GM12878 (cell line): ENCODE results near the gene CBLN3. TPM values are rescaled to one million over a fixed set of nuclear protein-coding genes. Genes with fewer than 3 reads are reported as not detected.

Experiments used
- ATAC-seq: fragments of 200-7000 bp; cut with Tn5 transposase; 3 replicates; pipeline ENCODE4 v1.9.1; 2020; ENCODE audit warnings: mild to moderate bottlenecking, moderate library complexity
- BruUV-seq: library from RNA; stranded (reverse); fragments of 400-500 nt; replicated peaks from 2 replicates; lab custom pipeline; 2021; lab: Mats Ljungman, UMichigan
- CTCF ChIA-PET: fragments of 300-600 bp; sonication (Branson Sonifier 250); formaldehyde crosslinking; extraction: SDS; loops from one replicate; lab custom pipeline; 2021; ENCODE audit warnings: inconsistent platforms; lab: Yijun Ruan, JAX
- POLR2A ChIA-PET: fragments of 350-600 bp; formaldehyde crosslinking; extraction: SDS; loops from one replicate; lab custom pipeline; 2021; ENCODE audit warnings: inconsistent platforms; lab: Charles Lee
- RAD21 ChIA-PET: fragments of 300-600 bp; sonication (Branson Sonifier 250); formaldehyde crosslinking; loops from one replicate; lab custom pipeline; 2023; ENCODE audit warnings: antibody characterized with exemption; ENCODE audit not compliant: unreplicated experiment; lab: Charles Lee
- SMC1A ChIA-PET: fragments of 300-600 bp; sonication (Branson Sonifier 250); formaldehyde crosslinking; loops from one replicate; lab custom pipeline; 2023; ENCODE audit not compliant: unreplicated experiment, uncharacterized antibody; lab: Charles Lee
- DNase-seq: peaks from one replicate; pipeline ENCODE4 v3.0.0-alpha.2; 2011; ENCODE audit warnings: low read depth, low spot score
- FAIRE-seq: peaks from 3 replicates; lab custom pipeline; 2011; peaks lifted over from hg19 to GRCh38; lab: Jason Lieb, UNC
- H2AFZ ChIP-seq: 2 replicates; pipeline ENCODE4 v1.6.0; 2011; ENCODE audit warnings: low read depth, low read length, control low read depth; ENCODE audit not compliant: control insufficient read depth
- H3K27ac ChIP-seq: 2 replicates; pipeline ENCODE4 v1.5.1; 2011; ENCODE audit warnings: control low read depth; ENCODE audit not compliant: control insufficient read depth, insufficient read depth
- H3K27me3 ChIP-seq, 2 experiments: replicated peaks in 1 of 2; 2 replicates each; pipeline versions ENCODE4 v1.6.0 to v1.6.1; 2011; ENCODE audit warnings: low read length in 1 of 2; ENCODE audit not compliant: control insufficient read depth in 2 of 2, insufficient read depth in 2 of 2
- H3K36me3 ChIP-seq, 2 experiments: 2 replicates each; pipeline ENCODE4 v1.5.1; 2011; ENCODE audit warnings: low read length in 1 of 2; ENCODE audit not compliant: control insufficient read depth in 2 of 2, insufficient read depth in 2 of 2
- H3K4me1 ChIP-seq: 2 replicates; pipeline ENCODE4 v1.6.1; 2011; ENCODE audit warnings: mild to moderate bottlenecking, low read length, moderate library complexity, mixed read lengths; ENCODE audit not compliant: control insufficient read depth, insufficient read depth
- H3K4me2 ChIP-seq: 2 replicates; pipeline ENCODE4 v1.6.0; 2011; ENCODE audit warnings: control low read depth; ENCODE audit not compliant: control insufficient read depth, insufficient read depth
- H3K4me3 ChIP-seq: fragments of 200-600 bp; sonication (generic); 2 replicates; pipeline ENCODE4 v1.5.1; 2016
- H3K79me2 ChIP-seq: 2 replicates; pipeline ENCODE4 v1.6.0; 2011; ENCODE audit warnings: low read length; ENCODE audit not compliant: control insufficient read depth, insufficient read depth
- H3K9ac ChIP-seq: 2 replicates; pipeline ENCODE4 v1.8.0; 2011; ENCODE audit warnings: low read length, control low read depth, mixed read lengths; ENCODE audit not compliant: control insufficient read depth, insufficient read depth
- H3K9me3 ChIP-seq: replicated peaks from 3 replicates; pipeline ENCODE4 v1.5.1; 2011; ENCODE audit warnings: mild to moderate bottlenecking, low read length; ENCODE audit not compliant: control insufficient read depth, insufficient read depth
- H4K20me1 ChIP-seq: 2 replicates; pipeline ENCODE4 v1.6.0; 2011; ENCODE audit not compliant: control insufficient read depth, insufficient read depth
- ATF7 ChIP-seq: fragments of 450-650 bp; IDR thresholded peaks from 2 replicates; pipeline ENCODE4 v1.6.1; 2016; ENCODE audit warnings: low read depth, mild to moderate bottlenecking
- CREM ChIP-seq: IDR thresholded peaks from 2 replicates; pipeline ENCODE4 v1.6.1; 2014; ENCODE audit warnings: antibody characterized with exemption, low read depth
- ESRRA ChIP-seq: IDR thresholded peaks from 2 replicates; pipeline ENCODE4 v1.6.1; 2012; ENCODE audit warnings: mild to moderate bottlenecking, low read length, improper control_type of control experiment
- FOXM1 ChIP-seq: IDR thresholded peaks from 2 replicates; pipeline ENCODE4 v1.6.1; 2012; ENCODE audit warnings: low read depth, mild to moderate bottlenecking, inconsistent platforms, low read length, moderate library complexity
- NFYA ChIP-seq: IDR thresholded peaks from 2 replicates; pipeline ENCODE4 v1.6.1; 2011; ENCODE audit warnings: low read depth, mild to moderate bottlenecking, low read length, improper control_type of control experiment, borderline replicate concordance
- PML ChIP-seq: IDR thresholded peaks from 2 replicates; pipeline ENCODE4 v1.6.1; 2012; ENCODE audit warnings: low read length, inconsistent platforms
- ZNF274 ChIP-seq: IDR thresholded peaks from one replicate; pipeline ENCODE4 v1.8.0; 2011; ENCODE audit not compliant: insufficient read length, insufficient read depth
- ZNF384 ChIP-seq: IDR thresholded peaks from 2 replicates; pipeline ENCODE4 v1.6.1; 2012; ENCODE audit warnings: low read depth, mild to moderate bottlenecking, low read length, improper control_type of control experiment, borderline replicate concordance
- WGBS: methylation state at CpG from one replicate; pipeline ENCODE4 v1.1.6; 2016; ENCODE audit warnings: low lambda C conversion rate; ENCODE audit not compliant: insufficient replicate concordance, insufficient coverage; ENCODE audit errors: missing lambda C conversion rate; 5-methylcytosine and 5-hydroxymethylcytosine counted together
- in situ Hi-C: fragments of 300-500 bp; cut with MboI; formaldehyde crosslinking; loops from 9 replicates; pipeline ENCODE4 v1.14.3; 2018; ENCODE audit warnings: mixed read lengths
- intact Hi-C: fragments of 100-400 bp; cut with micrococcal nuclease; formaldehyde crosslinking; loops from one replicate; pipeline ENCODE4 v1.14.2; 2022; ENCODE audit not compliant: unreplicated experiment
- polyA plus RNA-seq, 11 experiments: library from polyadenylated mRNA; depleted of rRNA in 4 of 11; unstranded in 6 of 11; stranded (reverse) in 5 of 11; fragments of >200 nt; fragmentation: Nextera tagmentation in 4 of 11; fragmentation: Illumina TruSeq in 1 of 11; extraction: Ambion mirVana in 4 of 11; extraction: Trizol in 1 of 11; gene quantifications; 1 replicate in 1 of 11; 2 replicates in 10 of 11; pipeline versions ENCODE4 v1.2.1 to v1.2.3, GENCODE V29; 2011 to 2016; ENCODE audit warnings: inconsistent platforms in 2 of 11, missing spikeins in 2 of 11, low read depth in 1 of 11
- total RNA-seq, 4 experiments: library from RNA; depleted of rRNA in 3 of 4; stranded (reverse); fragments of >200 nt in 3 of 4; fragmentation: Illumina TruSeq in 1 of 4; extraction: Trizol in 1 of 4; gene quantifications; 2 replicates each; pipeline versions ENCODE4 v1.2.1 to v1.2.3, GENCODE V29; 2013 to 2021
- TF ChIP-seq, protein P1 (sequence below): fragments of 450-650 bp; IDR thresholded peaks from 2 replicates; pipeline ENCODE4 v1.6.1; 2016; ENCODE audit warnings: mild to moderate bottlenecking
- TF ChIP-seq, protein P2 (sequence below): IDR thresholded peaks from 2 replicates; pipeline ENCODE4 v1.6.1; 2012; ENCODE audit warnings: low read depth, low read length, improper control_type of control experiment
- TF ChIP-seq, protein P3 (sequence below): IDR thresholded peaks from 2 replicates; pipeline ENCODE4 v1.6.1; 2012; ENCODE audit warnings: low read depth, low read length, improper control_type of control experiment
- TF ChIP-seq, protein P4 (sequence below): fragments of 450-650 bp; IDR thresholded peaks from 2 replicates; pipeline ENCODE4 v1.6.1; 2017; ENCODE audit warnings: borderline replicate concordance

CBLN3 gene
- total and polyA plus RNA-seq, 10 of the 15 experiments (the other 5 are each of a cell fraction or from before 2014, with no cell fraction given), result 0.16 to 4.9 (median 1.3) TPM

DNA sequence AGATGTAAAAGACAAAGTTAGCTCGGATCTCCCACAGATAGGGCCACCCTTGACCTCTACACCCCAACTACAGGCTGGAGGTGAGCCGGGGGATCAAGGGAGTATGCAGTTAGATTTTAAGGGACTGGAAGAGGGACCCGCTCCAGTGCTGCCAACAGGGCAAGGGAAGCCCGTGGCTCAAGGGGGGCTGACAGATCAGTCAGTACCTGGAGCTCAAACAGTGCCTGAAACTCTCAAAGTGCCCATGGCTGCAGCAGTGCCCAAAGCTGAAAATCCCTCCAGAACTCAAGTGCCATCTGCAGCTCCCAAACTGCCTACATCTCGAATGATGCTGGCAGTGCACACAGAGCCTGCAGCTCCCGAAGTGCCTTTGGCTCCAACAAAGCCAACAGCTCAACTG is 20.3 kb downstream of the CBLN3 start:
- Histone ChIP-seq H3K27ac (no peak overlapping the region), H4K20me1 (no peaks in the 10 kb centered on the region), H3K79me2 (no peaks in the 10 kb centered on the region), H3K9ac (no peak overlapping the region), H3K27me3 (peaks cover 1 to 5% of the 10 kb centered on the region in 2 experiments; a peak in 2 of 4 replicates), H2AFZ (no peak overlapping the region), H3K4me2 (no peak overlapping the region), H3K9me3 (no peaks in the 10 kb centered on the region), H3K36me3 (no peaks in the 10 kb centered on the region), H3K4me1 (no peaks in the 10 kb centered on the region), H3K4me3 (no peak overlapping the region)
- in situ Hi-C loops, result no loop called here
- ChIA-PET RAD21 (interaction anchor here (1.1 to 1.7 kb wide), 3 partner anchors 22 to 76 kb away, joined by 5 to 9 read pairs (median 6); no protein-coding TSS in a partner anchor), SMC1A (interaction anchor here (0.7 to 4.1 kb wide), 5 partner anchors 10 to 43 kb away, joined by 3 to 17 read pairs (median 5); no protein-coding TSS in a partner anchor), CTCF (interaction anchor here (0.7 to 2.4 kb wide), 9 partner anchors 13 to 101 kb away, joined by 3 to 19 read pairs (median 5); partner anchors contain the start of gene CIDEB), POLR2A (no interaction called here)
- TF ChIP-seq ESRRA (no peak), CREM (no peak)
- WGBS, result 6% methylated on average over 6 of the region's 6 CpGs
- ATAC-seq, result no peak
- no peak for FAIRE-seq
- intact Hi-C loops, result no loop called here
- BruUV-seq, result no TSS peak
- no peak for DNase-seq

DNA sequence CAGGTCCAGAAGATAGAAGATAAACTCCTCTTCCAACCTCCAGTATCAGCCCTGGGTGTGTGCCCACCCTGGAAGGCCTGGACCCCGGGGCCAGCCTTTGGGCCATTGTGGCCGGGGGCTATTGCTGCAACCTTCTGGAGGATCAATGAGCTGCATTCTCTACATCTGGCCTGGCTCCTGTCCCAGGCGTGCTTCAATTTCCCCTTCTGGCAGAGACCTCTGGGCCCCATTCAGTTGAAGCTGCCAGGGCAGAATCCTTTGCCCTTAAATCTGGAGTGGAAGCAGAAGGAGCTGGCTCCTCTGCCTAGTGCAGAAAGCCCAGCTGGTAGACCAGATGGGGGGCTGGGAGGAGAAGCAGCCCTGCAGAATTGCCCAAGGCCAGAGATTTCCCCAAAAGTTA is 20.7 kb downstream of the CBLN3 start:
- H3K4me3 ChIP-seq, result no peak overlapping the region
- no peaks in the 10 kb centered on the region for H3K4me1 ChIP-seq
- RAD21 ChIA-PET, result interaction anchor here (1.1 to 1.7 kb wide), 3 partner anchors 22 to 75 kb away, joined by 5 to 9 read pairs (median 6); no protein-coding TSS in a partner anchor
- in situ Hi-C loops, result no loop called here
- H3K79me2 ChIP-seq, result no peaks in the 10 kb centered on the region
- intact Hi-C loops, result no loop called here
- ATAC-seq (no peak), DNase-seq (no peak), FAIRE-seq (no peak)
- H3K36me3 ChIP-seq, result no peaks in the 10 kb centered on the region
- BruUV-seq, result no TSS peak
- no peak overlapping the region for H2AFZ ChIP-seq
- H4K20me1 ChIP-seq, result no peaks in the 10 kb centered on the region
- H3K9ac ChIP-seq, result no peak overlapping the region
- H3K27ac ChIP-seq, result no peak overlapping the region
- 4% methylated on average over 3 of the region's 3 CpGs for WGBS
- SMC1A ChIA-PET, result interaction anchor here (1.4 to 4.1 kb wide), 4 partner anchors 10 to 43 kb away, joined by 4 to 17 read pairs (median 8); no protein-coding TSS in a partner anchor
- peaks cover 1 to 5% of the 10 kb centered on the region in 2 experiments; a peak in 2 of 4 replicates for H3K27me3 ChIP-seq
- no peaks in the 10 kb centered on the region for H3K9me3 ChIP-seq
- CTCF ChIA-PET, result interaction anchor here (0.8 to 2.4 kb wide), 7 partner anchors 13 to 101 kb away, joined by 3 to 19 read pairs (median 6); partner anchors contain the start of gene CIDEB
- H3K4me2 ChIP-seq, result no peak overlapping the region
- POLR2A ChIA-PET, result no interaction called here
- TF ChIP-seq, protein P1, sequence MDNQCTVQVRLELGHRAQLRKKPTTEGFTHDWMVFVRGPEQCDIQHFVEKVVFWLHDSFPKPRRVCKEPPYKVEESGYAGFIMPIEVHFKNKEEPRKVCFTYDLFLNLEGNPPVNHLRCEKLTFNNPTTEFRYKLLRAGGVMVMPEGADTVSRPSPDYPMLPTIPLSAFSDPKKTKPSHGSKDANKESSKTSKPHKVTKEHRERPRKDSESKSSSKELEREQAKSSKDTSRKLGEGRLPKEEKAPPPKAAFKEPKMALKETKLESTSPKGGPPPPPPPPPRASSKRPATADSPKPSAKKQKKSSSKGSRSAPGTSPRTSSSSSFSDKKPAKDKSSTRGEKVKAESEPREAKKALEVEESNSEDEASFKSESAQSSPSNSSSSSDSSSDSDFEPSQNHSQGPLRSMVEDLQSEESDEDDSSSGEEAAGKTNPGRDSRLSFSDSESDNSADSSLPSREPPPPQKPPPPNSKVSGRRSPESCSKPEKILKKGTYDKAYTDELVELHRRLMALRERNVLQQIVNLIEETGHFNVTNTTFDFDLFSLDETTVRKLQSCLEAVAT, result no peak
- TF ChIP-seq NFYA (no peak), ZNF274 (no peak), PML (no peak), ATF7 (no peak), FOXM1 (no peak), ZNF384 (no peak), CREM (no peak), ESRRA (no peak)
- TF ChIP-seq, protein P2, sequence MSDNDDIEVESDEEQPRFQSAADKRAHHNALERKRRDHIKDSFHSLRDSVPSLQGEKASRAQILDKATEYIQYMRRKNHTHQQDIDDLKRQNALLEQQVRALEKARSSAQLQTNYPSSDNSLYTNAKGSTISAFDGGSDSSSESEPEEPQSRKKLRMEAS, result no peak
- TF ChIP-seq, protein P3, sequence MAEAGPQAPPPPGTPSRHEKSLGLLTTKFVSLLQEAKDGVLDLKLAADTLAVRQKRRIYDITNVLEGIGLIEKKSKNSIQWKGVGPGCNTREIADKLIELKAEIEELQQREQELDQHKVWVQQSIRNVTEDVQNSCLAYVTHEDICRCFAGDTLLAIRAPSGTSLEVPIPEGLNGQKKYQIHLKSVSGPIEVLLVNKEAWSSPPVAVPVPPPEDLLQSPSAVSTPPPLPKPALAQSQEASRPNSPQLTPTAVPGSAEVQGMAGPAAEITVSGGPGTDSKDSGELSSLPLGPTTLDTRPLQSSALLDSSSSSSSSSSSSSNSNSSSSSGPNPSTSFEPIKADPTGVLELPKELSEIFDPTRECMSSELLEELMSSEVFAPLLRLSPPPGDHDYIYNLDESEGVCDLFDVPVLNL, result no peak
- TF ChIP-seq, protein P4, sequence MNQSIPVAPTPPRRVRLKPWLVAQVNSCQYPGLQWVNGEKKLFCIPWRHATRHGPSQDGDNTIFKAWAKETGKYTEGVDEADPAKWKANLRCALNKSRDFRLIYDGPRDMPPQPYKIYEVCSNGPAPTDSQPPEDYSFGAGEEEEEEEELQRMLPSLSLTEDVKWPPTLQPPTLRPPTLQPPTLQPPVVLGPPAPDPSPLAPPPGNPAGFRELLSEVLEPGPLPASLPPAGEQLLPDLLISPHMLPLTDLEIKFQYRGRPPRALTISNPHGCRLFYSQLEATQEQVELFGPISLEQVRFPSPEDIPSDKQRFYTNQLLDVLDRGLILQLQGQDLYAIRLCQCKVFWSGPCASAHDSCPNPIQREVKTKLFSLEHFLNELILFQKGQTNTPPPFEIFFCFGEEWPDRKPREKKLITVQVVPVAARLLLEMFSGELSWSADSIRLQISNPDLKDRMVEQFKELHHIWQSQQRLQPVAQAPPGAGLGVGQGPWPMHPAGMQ, result no peak
